ENCODE results near the gene ZNF423.
"Not testable (repeated sequence)": the region's sequence is repeated elsewhere in the genome, so short reads cannot be mapped to it uniquely, and the experiment has no call there.

Gene ZNF423

GRCh38 chr16:49881890-49882289, 26.0 kb upstream of the ZNF423 start:
- no peak for FAIRE-seq
- no peak for DNase-seq (ENCODE audit: insufficient read length, low spot score)
- no peak for TF ChIP-seq CTCF (IDR thresholded peaks at IDR 0.05; ENCODE audit: insufficient read depth, missing control alignments)

- not testable (repeated sequence) for FAIRE-seq
These were observed 22.6 kb upstream of the ZNF423 start for GRCh38 chr16:49878540-49878939.

GRCh38 chr16:49876716-49877129, 20.8 kb upstream of the ZNF423 start:
- FAIRE-seq: no peak
- TF ChIP-seq CTCF (IDR thresholded peaks at IDR 0.05; ENCODE audit: insufficient read depth, missing control alignments): peak; percentile 38
- no peak for DNase-seq (ENCODE audit: insufficient read length, low spot score)

More at GRCh38 chr16:49878540-49878939, 22.6 kb upstream of the ZNF423 start:
- not testable (repeated sequence) for DNase-seq (ENCODE audit: insufficient read length, low spot score)

GRCh38 chr16:49875806-49876715, 20.1 kb upstream of the ZNF423 start:
- no peak for TF ChIP-seq CTCF (IDR thresholded peaks at IDR 0.05; ENCODE audit: insufficient read depth, missing control alignments)
- FAIRE-seq: no peak
- no peak for DNase-seq (ENCODE audit: insufficient read length, low spot score)

GRCh38 chr16:49874613-49875237, 18.8 kb upstream of the ZNF423 start:
- no peak for TF ChIP-seq CTCF (IDR thresholded peaks at IDR 0.05; ENCODE audit: insufficient read depth, missing control alignments)
- no peak for DNase-seq (ENCODE audit: insufficient read length, low spot score)
- no peak for FAIRE-seq

GRCh38 chr16:49871824-49872223, 15.9 kb upstream of the ZNF423 start:
- not testable (repeated sequence) for FAIRE-seq; DNase-seq (ENCODE audit: insufficient read length, low spot score)

GRCh38 chr16:49869731-49870130, 13.8 kb upstream of the ZNF423 start:
- no peak for FAIRE-seq
- TF ChIP-seq CTCF (IDR thresholded peaks at IDR 0.05; ENCODE audit: insufficient read depth, missing control alignments): no peak

More at GRCh38 chr16:49869731-49870130, 13.8 kb upstream of the ZNF423 start:
- no peak for DNase-seq (ENCODE audit: insufficient read length, low spot score)
